Activated CD8-positive, alpha-beta memory T cell treated with anti-CD3 and anti-CD28 coated beads for 4 hours (primary cell): Measurements from ENCODE around the gene GLDN.
"Not testable (repeated sequence)": the region's sequence is repeated elsewhere in the genome, so short reads cannot be mapped to it uniquely, and the experiment has no call there.

ENCODE experiments used
- DNase-seq, 2 donors: peaks; one replicate each; pipeline ENCODE4 v3.0.0-alpha.2; 2020; ENCODE audit warnings: low read depth in 2 of 2

The GLDN gene

GRCh38 chr15:51444807-51445206 lies 103.4 kb downstream of the GLDN start:
- no peak for DNase-seq

- DNase-seq = not testable (repeated sequence)
These were observed 104.7 kb downstream of the GLDN start for GRCh38 chr15:51446029-51446744.

GRCh38 chr15:51447855-51448621 lies 106.6 kb downstream of the GLDN start:
- DNase-seq = no peak

- DNase-seq = no peak
These were observed 107.4 kb downstream of the GLDN start for GRCh38 chr15:51448622-51449399.

GRCh38 chr15:51450001-51450400 lies 108.5 kb downstream of the GLDN start:
- no peak for DNase-seq
